ENCODE results near the gene RBM15B. TPM values are rescaled to one million over a fixed set of nuclear protein-coding genes. Genes with fewer than 3 reads are reported as not detected.

RBM15B gene
- total RNA-seq, 4 donors from 2014 or later, result 24.8 to 42.6 (median 39.5) TPM

GRCh38 chr3:51434746-51435327 lies 43.8 kb downstream of the RBM15B start:
- peak in 1 of 2 donors; percentile 26 for DNase-seq (ENCODE audit: low spot score in 2 of 2)
- intact Hi-C loops (cut with DNase I; ENCODE audit: low total_unique reads), result no loop called here
- TF ChIP-seq POLR2A (IDR thresholded peaks at IDR 0.05) (no peak), CTCF (IDR thresholded peaks at IDR 0.05) (no peak)
- no peak overlapping the region for H3K4me3 ChIP-seq (ENCODE audit: low read depth, poor library complexity, severe bottlenecking)

GRCh38 chr3:51436998-51437639 lies 46.0 kb downstream of the RBM15B start:
- no peak overlapping the region for H3K4me3 ChIP-seq (ENCODE audit: low read depth, poor library complexity, severe bottlenecking)
- no peak for TF ChIP-seq POLR2A (IDR thresholded peaks at IDR 0.05)
- TF ChIP-seq CTCF (IDR thresholded peaks at IDR 0.05), result no peak
- WGBS, 2 donors, result 89 to 92% methylated on average over 8 of the region's 8 CpGs
- DNase-seq (ENCODE audit: low spot score in 2 of 2), result no peak
- intact Hi-C loops (cut with DNase I; ENCODE audit: low total_unique reads), result no loop called here

- 94% methylated on average over 8 of the region's 8 CpGs for WGBS, 2 donors
- no peak for DNase-seq (ENCODE audit: low spot score in 2 of 2)
- intact Hi-C loops (cut with DNase I; ENCODE audit: low total_unique reads), result no loop called here
- TF ChIP-seq CTCF (IDR thresholded peaks at IDR 0.05), result no peak
- H3K4me3 ChIP-seq (ENCODE audit: low read depth, poor library complexity, severe bottlenecking), result no peak overlapping the region
These were observed 50.4 kb downstream of the RBM15B start for GRCh38 chr3:51441282-51442030.

GRCh38 chr3:51445544-51446280 lies 54.6 kb downstream of the RBM15B start:
- TF ChIP-seq CTCF (IDR thresholded peaks at IDR 0.05), result no peak
- TF ChIP-seq POLR2A (IDR thresholded peaks at IDR 0.05), result no peak
- intact Hi-C loops (cut with DNase I; ENCODE audit: low total_unique reads), result no loop called here
- DNase-seq (ENCODE audit: low spot score in 2 of 2), result no peak
- 86 to 97% methylated on average over 4 of the region's 4 CpGs for WGBS, 2 donors
- no peak overlapping the region for H3K4me3 ChIP-seq (ENCODE audit: low read depth, poor library complexity, severe bottlenecking)

Other genes with a start within 250 kb of the RBM15B start
- 10 to 100 TPM; 36.0 to 58.5 (median 48.2) TPM for gene MANF, start 6.0 kb upstream of the RBM15B start, total RNA-seq
- gene DCAF1, start 108.7 kb downstream of the RBM15B start, total RNA-seq, result 10 to 100 TPM; 16.2 to 21.6 (median 19.1) TPM
- 10 to 100 TPM; 10.2 to 16.0 (median 13.6) TPM for gene RAD54L2, start 147.4 kb downstream of the RBM15B start, total RNA-seq

Data from lower leg skin (tissue), 4 donors.